ENCODE measurements around the gene CACNB2.

Gene CACNB2

DNA sequence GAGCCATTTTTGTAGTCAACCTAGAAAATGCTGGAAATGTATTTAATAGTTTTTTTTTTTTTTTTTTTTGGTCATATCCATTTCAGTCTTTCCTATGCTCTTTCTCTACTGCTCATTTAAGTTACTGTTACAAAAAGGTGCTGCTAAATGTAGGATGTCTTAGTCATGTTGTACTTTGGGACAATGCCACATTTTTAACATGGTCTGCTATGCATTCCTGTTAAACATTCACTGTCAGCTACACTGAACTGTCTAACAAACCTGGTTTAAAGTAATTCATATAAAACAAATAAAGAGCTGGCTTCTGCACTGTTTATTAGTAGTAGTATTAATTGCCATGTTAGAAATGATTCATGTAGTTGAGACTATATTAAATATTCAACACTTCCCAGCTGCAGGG, 402.6 kb downstream of the CACNB2 start:
- TF ChIP-seq, protein P1, sequence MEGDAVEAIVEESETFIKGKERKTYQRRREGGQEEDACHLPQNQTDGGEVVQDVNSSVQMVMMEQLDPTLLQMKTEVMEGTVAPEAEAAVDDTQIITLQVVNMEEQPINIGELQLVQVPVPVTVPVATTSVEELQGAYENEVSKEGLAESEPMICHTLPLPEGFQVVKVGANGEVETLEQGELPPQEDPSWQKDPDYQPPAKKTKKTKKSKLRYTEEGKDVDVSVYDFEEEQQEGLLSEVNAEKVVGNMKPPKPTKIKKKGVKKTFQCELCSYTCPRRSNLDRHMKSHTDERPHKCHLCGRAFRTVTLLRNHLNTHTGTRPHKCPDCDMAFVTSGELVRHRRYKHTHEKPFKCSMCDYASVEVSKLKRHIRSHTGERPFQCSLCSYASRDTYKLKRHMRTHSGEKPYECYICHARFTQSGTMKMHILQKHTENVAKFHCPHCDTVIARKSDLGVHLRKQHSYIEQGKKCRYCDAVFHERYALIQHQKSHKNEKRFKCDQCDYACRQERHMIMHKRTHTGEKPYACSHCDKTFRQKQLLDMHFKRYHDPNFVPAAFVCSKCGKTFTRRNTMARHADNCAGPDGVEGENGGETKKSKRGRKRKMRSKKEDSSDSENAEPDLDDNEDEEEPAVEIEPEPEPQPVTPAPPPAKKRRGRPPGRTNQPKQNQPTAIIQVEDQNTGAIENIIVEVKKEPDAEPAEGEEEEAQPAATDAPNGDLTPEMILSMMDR (conservative IDR thresholded peaks at IDR 0.05; ENCODE audit: low read depth, low read length): no peak

DNA sequence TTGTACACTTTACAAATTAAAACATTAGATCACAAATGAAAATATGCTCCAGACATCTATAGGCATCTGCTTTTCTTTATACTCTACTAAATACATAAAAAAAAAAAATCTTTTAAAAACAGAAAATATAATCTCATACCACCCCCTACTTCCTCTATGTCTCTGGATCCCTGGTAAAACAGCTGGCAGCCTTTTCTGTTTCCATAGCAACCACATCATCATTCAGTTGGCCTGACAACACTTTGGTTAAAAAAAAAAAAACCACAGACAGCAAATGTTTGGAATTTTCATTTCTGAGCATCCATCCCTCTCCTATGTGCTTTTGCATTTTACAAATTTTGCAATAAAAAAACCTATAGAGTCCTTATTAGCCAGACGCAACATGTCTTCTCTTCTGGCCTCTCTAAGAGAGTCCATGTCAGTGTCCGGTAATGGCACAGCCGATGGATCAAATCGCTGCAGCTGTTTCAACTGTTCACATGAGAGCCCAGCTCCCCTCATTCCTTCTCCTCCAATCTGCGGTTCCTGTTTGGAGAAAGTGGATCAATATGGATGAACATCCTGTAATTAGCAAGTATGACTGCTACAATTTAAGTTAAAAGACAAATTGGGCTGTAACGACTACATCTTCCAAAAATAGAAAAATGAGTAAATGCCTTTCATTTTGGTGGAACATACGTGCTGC, 405.5 kb downstream of the CACNB2 start:
- no peak overlapping the region for H3K4me3 ChIP-seq (ENCODE audit: low read depth, low read length)
- DNase-seq (ENCODE audit: low read depth): peak; percentile 29
- TF ChIP-seq, protein P1 (conservative IDR thresholded peaks at IDR 0.05; ENCODE audit: low read depth, low read length): no peak

More for the DNA sequence above, 402.6 kb downstream of the CACNB2 start:
- no peak overlapping the region for H3K4me3 ChIP-seq (ENCODE audit: low read depth, low read length)
- DNase-seq (ENCODE audit: low read depth): peak; percentile 62

DNA sequence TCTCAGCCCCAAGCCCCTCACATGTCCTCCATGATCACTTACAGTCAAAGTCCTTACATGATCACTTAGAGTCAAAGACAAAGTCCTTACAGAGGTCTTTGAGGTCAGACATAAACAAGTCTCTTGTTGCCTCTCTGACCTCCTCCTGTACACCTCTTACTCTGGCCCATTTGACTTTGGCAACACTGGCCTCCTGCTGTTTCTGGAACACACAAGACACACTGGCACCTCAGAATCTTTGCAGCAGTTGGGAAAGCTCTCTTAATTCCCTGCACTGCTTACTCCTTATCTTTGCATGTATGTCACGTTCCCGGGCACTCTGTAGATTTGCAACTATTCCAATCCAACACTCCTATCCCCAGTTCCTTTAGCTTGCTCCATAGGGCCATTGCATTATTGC, 408.9 kb downstream of the CACNB2 start:
- H3K4me3 ChIP-seq (ENCODE audit: low read depth, low read length): no peak overlapping the region
- DNase-seq (ENCODE audit: low read depth): no peak
- TF ChIP-seq, protein P1 (conservative IDR thresholded peaks at IDR 0.05; ENCODE audit: low read depth, low read length): no peak

DNA sequence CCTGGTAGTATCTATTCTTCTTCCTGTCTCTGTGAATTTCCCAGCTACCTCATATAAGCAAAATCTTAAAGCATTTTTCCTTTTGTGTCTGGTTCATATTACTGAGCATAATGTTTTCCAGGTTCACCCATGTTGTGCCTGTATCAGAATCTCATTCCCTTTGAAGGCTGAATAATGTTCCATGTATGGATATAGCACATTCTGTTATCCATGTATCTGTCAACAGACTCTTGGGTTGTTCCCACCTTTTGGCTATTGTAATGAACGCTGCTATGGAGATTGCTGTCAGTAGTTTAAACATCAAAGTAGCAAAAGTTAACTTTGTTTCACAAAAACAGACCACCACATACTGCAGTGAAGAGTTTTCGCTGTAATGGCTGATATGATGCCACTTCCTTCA, 411.2 kb downstream of the CACNB2 start:
- DNase-seq (ENCODE audit: low read depth): no peak
- no peak overlapping the region for H3K4me3 ChIP-seq (ENCODE audit: low read depth, low read length)
- TF ChIP-seq, protein P1 (conservative IDR thresholded peaks at IDR 0.05; ENCODE audit: low read depth, low read length): no peak

DNA sequence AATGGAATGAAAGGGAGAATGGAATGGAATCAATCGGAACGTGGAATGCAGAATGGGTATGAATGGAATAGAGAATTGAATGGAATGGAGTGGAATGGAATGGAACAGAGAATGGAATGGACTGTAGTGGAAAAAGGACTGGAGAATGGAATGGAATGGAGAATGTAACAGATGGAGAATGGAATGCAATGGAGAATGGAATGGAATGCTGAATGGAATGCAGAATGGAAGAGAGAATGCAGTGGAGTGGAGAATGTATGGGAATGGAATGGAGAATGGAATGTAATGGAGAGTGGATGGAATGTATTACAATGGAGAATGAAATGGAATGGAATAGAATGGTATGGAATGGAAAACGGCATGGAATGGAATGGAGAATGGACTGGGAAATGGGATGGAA, 414.3 kb downstream of the CACNB2 start:
- TF ChIP-seq, protein P1 (conservative IDR thresholded peaks at IDR 0.05; ENCODE audit: low read depth, low read length): no peak
- H3K4me3 ChIP-seq (ENCODE audit: low read depth, low read length): no peak overlapping the region
- no peak for DNase-seq (ENCODE audit: low read depth)

DNA sequence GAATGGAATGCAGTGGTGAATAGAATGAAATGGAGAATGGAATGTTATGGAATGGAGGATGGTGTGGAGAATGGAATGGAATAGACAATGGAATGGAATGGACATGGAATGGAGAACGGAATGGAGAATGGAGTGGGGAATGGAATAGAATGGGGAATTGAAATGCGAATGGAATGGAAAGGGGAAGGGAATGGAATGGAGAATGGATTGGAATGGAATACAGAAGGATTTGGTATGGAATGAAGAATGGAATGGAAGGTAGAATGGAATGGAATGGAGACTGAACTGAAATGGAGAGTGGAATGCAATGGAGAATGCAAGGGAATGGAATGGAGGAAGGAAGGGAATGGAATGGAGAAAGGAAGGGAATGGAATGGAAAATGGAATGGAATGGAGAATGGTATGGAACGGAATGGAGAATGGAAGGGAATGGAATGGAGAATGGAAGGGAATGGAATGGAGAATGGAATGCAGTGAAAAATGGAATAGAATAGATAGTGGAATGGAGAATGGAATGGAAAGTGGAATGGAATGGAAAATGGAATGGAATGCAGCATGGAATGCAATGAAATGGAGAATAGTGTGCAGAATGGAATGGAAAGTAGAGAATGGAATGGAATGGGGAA, 416.4 kb downstream of the CACNB2 start:
- TF ChIP-seq, protein P1 (conservative IDR thresholded peaks at IDR 0.05; ENCODE audit: low read depth, low read length): no peak
- DNase-seq (ENCODE audit: low read depth): no peak
- no peak overlapping the region for H3K4me3 ChIP-seq (ENCODE audit: low read depth, low read length)

DNA sequence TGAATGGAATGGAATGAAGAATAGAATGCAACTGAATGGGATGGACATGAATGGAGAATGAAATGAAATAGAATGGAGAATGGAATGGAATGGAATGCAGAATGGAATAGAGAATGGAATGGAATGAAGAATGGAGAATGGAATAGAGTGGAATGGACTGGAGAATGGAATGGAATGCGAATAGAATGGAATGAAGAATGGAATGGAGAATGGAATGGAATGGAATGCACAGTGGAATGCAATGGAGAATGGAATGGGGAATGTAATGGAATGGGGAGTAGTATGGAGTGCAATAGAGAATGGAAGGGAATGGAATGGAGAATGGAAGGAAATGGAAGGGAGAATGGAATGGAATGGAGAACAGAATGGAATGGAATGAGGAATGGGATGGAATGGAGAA, 417.7 kb downstream of the CACNB2 start:
- TF ChIP-seq, protein P1 (conservative IDR thresholded peaks at IDR 0.05; ENCODE audit: low read depth, low read length): no peak
- no peak overlapping the region for H3K4me3 ChIP-seq (ENCODE audit: low read depth, low read length)
- no peak for DNase-seq (ENCODE audit: low read depth)
